ENCODE measurements around the gene ISYNA1.

Gene ISYNA1

DNA sequence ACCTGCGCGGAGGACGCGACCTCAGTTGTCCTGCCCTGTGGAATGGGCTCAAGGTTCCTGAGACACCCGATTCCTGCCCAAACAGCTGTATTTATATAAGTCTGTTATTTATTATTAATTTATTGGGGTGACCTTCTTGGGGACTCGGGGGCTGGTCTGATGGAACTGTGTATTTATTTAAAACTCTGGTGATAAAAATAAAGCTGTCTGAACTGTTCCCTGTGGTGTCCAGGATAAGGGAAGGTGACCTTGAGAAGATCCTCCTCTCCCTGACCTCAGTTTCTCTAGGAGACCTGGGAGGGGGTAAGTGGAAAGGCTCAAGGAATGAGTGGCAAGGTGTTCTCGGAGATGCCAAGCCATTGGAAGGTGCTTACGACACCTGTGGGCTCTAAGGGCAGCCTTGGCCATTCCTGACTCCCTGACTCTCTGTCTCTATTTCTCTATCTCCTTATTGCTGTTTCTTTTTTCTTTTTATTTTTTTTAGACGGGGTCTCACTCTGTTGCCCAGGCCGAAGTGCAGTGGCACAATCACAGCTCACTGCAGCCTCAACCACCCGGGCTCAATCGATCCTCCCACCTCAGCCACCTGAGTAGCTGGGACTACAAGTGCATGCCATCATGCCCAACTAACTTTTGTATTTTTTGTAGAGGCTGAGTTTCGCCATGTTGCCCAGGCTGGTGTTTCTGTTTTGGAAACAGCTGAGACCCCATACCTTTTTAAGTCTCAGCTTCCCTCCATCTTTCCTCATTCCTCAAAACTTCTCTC, 48.8 kb downstream of the ISYNA1 start:
- TF ChIP-seq, protein P1, sequence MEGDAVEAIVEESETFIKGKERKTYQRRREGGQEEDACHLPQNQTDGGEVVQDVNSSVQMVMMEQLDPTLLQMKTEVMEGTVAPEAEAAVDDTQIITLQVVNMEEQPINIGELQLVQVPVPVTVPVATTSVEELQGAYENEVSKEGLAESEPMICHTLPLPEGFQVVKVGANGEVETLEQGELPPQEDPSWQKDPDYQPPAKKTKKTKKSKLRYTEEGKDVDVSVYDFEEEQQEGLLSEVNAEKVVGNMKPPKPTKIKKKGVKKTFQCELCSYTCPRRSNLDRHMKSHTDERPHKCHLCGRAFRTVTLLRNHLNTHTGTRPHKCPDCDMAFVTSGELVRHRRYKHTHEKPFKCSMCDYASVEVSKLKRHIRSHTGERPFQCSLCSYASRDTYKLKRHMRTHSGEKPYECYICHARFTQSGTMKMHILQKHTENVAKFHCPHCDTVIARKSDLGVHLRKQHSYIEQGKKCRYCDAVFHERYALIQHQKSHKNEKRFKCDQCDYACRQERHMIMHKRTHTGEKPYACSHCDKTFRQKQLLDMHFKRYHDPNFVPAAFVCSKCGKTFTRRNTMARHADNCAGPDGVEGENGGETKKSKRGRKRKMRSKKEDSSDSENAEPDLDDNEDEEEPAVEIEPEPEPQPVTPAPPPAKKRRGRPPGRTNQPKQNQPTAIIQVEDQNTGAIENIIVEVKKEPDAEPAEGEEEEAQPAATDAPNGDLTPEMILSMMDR (IDR thresholded peaks at IDR 0.05; ENCODE audit: insufficient read depth, low read length, poor library complexity, severe bottlenecking), result no peak
- H3K36me3 ChIP-seq (ENCODE audit: control insufficient read depth, insufficient read depth, low read length), result no peaks in the 10 kb centered on the region
- no peaks in the 10 kb centered on the region for H3K27me3 ChIP-seq (replicated peaks; ENCODE audit: control insufficient read depth, insufficient read depth, low read length)
- H3K4me3 ChIP-seq (replicated peaks; ENCODE audit: low read depth, low read length), result no peak overlapping the region; the same call in 1 of the 2 replicates
- DNase-seq (ENCODE audit: extremely low read depth, insufficient read length), result no peak

DNA sequence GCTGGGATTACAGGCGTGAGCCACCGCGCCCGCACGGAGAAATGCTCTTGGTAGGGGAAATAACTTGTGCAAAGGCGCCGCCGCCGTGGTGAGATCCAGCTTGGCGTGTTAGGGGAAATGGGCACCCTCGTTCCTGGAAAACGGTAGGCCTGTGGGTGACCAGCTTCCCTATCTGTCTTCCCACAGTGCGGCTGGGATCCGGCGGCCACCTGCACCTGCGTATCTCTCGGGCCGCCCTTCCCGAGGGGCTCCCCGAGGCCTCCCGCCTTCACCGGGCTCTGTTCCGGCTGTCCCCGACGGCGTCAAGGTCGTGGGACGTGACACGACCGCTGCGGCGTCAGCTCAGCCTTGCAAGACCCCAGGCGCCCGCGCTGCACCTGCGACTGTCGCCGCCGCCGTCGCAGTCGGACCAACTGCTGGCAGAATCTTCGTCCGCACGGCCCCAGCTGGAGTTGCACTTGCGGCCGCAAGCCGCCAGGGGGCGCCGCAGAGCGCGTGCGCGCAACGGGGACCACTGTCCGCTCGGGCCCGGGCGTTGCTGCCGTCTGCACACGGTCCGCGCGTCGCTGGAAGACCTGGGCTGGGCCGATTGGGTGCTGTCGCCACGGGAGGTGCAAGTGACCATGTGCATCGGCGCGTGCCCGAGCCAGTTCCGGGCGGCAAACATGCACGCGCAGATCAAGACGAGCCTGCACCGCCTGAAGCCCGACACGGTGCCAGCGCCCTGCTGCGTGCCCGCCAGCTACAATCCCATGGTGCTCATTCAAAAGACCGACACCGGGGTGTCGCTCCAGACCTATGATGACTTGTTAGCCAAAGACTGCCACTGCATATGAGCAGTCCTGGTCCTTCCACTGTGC, 49.6 kb downstream of the ISYNA1 start:
- no peaks in the 10 kb centered on the region for H3K27me3 ChIP-seq (replicated peaks; ENCODE audit: control insufficient read depth, insufficient read depth, low read length)
- no peaks in the 10 kb centered on the region for H3K36me3 ChIP-seq (ENCODE audit: control insufficient read depth, insufficient read depth, low read length)
- peak overlapping the region; percentile 53 for H3K4me3 ChIP-seq (replicated peaks; ENCODE audit: low read depth, low read length)
- DNase-seq (ENCODE audit: extremely low read depth, insufficient read length), result peak; percentile 90
- TF ChIP-seq, protein P1 (IDR thresholded peaks at IDR 0.05; ENCODE audit: insufficient read depth, low read length, poor library complexity, severe bottlenecking), result peak; percentile 82

DNA sequence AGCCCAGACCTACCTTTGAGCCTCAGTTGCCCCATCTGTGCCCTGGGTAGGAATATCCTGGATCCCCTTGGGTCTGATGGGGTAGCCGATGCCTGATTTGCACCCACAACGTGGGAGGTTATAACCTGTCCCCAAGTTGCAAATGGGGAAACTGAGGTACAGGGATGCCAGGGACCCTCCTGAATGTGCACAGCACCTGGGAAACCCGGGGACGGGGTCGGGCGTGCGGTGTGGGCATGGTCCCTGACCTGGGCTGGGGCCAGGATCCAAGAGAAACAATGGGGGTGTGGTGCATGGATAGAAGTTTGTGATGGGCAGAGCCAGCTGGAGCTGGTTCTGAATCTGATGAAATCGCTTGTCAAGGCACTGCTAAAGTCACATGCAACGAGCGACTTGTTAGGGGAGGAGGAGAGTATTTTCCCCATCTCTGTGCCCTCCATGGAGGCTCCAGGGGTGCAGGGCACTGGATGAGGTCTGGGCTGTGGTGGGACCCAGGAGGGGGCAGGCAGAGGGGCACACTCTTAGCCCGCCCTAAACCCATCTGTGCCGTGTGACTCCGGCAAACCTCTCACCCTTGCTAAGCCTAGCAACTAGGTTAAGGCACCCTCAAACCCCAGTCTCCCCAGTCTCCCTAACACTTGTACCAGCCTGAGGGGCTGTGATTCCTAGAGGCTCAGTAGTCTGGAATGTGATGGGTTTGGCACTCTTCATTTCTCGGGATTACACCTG, 51.2 kb downstream of the ISYNA1 start:
- no peak for DNase-seq (ENCODE audit: extremely low read depth, insufficient read length)

DNA sequence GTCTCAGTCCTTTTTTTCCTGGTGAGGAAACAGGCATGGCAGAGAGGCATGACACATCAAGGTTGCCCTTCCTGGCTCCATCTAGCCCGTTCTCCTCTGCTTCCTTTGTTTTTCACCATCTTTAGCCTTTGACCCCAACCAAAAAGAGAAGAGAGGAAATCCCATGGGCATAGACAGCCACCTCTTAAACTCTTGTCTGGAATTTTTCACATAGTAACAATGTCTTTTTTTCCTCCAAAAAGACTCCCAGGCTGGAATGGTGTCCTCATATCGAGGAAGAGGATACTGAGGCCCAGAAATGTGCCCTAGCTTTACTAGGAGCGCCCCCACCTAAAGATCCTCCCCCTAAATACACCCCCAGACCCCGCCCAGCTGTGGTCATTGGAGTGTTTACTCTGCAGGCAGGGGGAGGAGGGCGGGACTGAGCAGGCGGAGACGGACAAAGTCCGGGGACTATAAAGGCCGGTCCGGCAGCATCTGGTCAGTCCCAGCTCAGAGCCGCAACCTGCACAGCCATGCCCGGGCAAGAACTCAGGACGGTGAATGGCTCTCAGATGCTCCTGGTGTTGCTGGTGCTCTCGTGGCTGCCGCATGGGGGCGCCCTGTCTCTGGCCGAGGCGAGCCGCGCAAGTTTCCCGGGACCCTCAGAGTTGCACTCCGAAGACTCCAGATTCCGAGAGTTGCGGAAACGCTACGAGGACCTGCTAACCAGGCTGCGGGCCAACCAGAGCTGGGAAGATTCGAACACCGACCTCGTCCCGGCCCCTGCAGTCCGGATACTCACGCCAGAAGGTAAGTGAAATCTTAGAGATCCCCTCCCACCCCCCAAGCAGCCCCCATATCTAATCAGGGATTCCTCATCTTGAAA, 52.0 kb downstream of the ISYNA1 start, which contains the start of gene GDF15:
GDF15 (plus strand) TSS at position 484 of the 868 bp plus-strand sequence; CDS start at position 516, 32 bp downstream.
- Histone ChIP-seq H3K36me3 (ENCODE audit: control insufficient read depth, insufficient read depth, low read length) (no peaks in the 10 kb centered on the region), H3K27me3 (replicated peaks; ENCODE audit: control insufficient read depth, insufficient read depth, low read length) (no peaks in the 10 kb centered on the region), H3K4me3 (replicated peaks; ENCODE audit: low read depth, low read length) (peak within 1 kb of the TSS; percentile 51)
- TF ChIP-seq, protein P1 (IDR thresholded peaks at IDR 0.05; ENCODE audit: insufficient read depth, low read length, poor library complexity, severe bottlenecking), result peak; percentile 81
- DNase-seq (ENCODE audit: extremely low read depth, insufficient read length), result no peak

More for the DNA sequence above, 51.2 kb downstream of the ISYNA1 start:
- Histone ChIP-seq H3K27me3 (replicated peaks; ENCODE audit: control insufficient read depth, insufficient read depth, low read length) (no peaks in the 10 kb centered on the region), H3K4me3 (replicated peaks; ENCODE audit: low read depth, low read length) (peak overlapping the region; percentile 51), H3K36me3 (ENCODE audit: control insufficient read depth, insufficient read depth, low read length) (no peaks in the 10 kb centered on the region)
- TF ChIP-seq, protein P1 (IDR thresholded peaks at IDR 0.05; ENCODE audit: insufficient read depth, low read length, poor library complexity, severe bottlenecking), result no peak

DNA sequence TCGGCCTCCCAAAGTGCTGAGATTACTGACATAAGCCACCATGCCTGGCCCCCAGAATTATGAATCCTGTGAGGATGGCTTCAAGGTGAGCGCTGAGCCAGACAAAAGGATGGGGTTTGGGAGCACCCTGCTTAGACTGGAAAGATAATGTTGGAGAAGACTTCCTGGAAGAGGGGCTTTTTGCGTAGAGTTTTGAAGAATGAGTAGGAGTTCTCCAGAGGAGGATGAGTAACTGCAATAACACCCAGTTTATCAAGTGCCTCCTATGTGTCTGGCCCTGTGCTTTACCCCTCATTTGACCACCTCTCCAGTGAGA, 52.6 kb downstream of the ISYNA1 start:
- Histone ChIP-seq H3K4me3 (replicated peaks; ENCODE audit: low read depth, low read length) (no peak overlapping the region), H3K36me3 (ENCODE audit: control insufficient read depth, insufficient read depth, low read length) (no peaks in the 10 kb centered on the region), H3K27me3 (replicated peaks; ENCODE audit: control insufficient read depth, insufficient read depth, low read length) (no peaks in the 10 kb centered on the region)
- no peak for DNase-seq (ENCODE audit: extremely low read depth, insufficient read length)
- TF ChIP-seq, protein P1 (IDR thresholded peaks at IDR 0.05; ENCODE audit: insufficient read depth, low read length, poor library complexity, severe bottlenecking), result no peak

All from GM06990 (cell line).